ENCODE measurements around the gene JAK1.

DNA sequence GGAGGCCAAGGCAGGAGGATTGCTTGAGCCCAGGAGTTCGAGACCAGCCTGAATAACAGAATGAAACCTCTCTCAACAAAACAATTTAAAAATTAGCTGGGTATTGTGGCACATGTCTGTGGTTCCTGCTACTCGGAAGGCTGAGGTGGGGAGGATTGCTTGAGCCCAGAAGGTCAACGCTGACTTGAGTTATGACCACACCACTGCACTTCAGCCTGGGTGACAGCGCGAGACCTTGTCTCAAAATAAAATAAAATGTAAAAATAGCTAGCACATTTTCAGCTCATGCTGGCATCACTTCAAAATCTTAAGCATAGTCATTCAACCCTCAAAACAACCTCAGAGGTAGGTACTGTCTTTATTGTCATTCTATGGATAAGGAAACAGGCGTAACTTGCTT, 6.4 kb downstream of the JAK1 start:
- TF ChIP-seq, protein P1, sequence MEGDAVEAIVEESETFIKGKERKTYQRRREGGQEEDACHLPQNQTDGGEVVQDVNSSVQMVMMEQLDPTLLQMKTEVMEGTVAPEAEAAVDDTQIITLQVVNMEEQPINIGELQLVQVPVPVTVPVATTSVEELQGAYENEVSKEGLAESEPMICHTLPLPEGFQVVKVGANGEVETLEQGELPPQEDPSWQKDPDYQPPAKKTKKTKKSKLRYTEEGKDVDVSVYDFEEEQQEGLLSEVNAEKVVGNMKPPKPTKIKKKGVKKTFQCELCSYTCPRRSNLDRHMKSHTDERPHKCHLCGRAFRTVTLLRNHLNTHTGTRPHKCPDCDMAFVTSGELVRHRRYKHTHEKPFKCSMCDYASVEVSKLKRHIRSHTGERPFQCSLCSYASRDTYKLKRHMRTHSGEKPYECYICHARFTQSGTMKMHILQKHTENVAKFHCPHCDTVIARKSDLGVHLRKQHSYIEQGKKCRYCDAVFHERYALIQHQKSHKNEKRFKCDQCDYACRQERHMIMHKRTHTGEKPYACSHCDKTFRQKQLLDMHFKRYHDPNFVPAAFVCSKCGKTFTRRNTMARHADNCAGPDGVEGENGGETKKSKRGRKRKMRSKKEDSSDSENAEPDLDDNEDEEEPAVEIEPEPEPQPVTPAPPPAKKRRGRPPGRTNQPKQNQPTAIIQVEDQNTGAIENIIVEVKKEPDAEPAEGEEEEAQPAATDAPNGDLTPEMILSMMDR (conservative IDR thresholded peaks at IDR 0.05; ENCODE audit: low read depth in 2 of 2): no peak
- no peak for TF ChIP-seq POLR2AphosphoS5 (IDR thresholded peaks at IDR 0.05; ENCODE audit: low read depth)
- no peak for TF ChIP-seq EZH2 (IDR thresholded peaks at IDR 0.05; ENCODE audit: low read depth, unreplicated experiment)
- no peak for TF ChIP-seq REST (IDR thresholded peaks at IDR 0.05; ENCODE audit: unreplicated experiment)
- no peak for TF ChIP-seq EZH2phosphoT487 (IDR thresholded peaks at IDR 0.05; ENCODE audit: unreplicated experiment)
- TF ChIP-seq CREB1 (CRISPR knock-in tag; IDR thresholded peaks at IDR 0.05; ENCODE audit: low read depth): no peak
- TF ChIP-seq, protein P2, sequence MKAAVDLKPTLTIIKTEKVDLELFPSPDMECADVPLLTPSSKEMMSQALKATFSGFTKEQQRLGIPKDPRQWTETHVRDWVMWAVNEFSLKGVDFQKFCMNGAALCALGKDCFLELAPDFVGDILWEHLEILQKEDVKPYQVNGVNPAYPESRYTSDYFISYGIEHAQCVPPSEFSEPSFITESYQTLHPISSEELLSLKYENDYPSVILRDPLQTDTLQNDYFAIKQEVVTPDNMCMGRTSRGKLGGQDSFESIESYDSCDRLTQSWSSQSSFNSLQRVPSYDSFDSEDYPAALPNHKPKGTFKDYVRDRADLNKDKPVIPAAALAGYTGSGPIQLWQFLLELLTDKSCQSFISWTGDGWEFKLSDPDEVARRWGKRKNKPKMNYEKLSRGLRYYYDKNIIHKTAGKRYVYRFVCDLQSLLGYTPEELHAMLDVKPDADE (IDR thresholded peaks at IDR 0.05): no peak
- no peak for TF ChIP-seq JUNB (IDR thresholded peaks at IDR 0.05; ENCODE audit: unreplicated experiment)
- TF ChIP-seq NANOG (IDR thresholded peaks at IDR 0.05; ENCODE audit: borderline replicate concordance): no peak
- no peak for TF ChIP-seq ZNF462 (CRISPR knock-in tag; IDR thresholded peaks at IDR 0.05)

Data from GM23338 (cell line).